NCI-H146 (cell line): ENCODE measurements around the gene PIM3.
A peak's percentile ranks its signal among the peaks of the same experiment; 100 is the strongest.
"Not testable (repeated sequence)": the region's sequence is repeated elsewhere in the genome, so short reads cannot be mapped to it uniquely, and the experiment has no call there.

ENCODE experiments used
- DNase-seq: peaks from one replicate; lab custom pipeline; 2025; lab: John Stamatoyannopoulos, UW

The PIM3 gene

DNA sequence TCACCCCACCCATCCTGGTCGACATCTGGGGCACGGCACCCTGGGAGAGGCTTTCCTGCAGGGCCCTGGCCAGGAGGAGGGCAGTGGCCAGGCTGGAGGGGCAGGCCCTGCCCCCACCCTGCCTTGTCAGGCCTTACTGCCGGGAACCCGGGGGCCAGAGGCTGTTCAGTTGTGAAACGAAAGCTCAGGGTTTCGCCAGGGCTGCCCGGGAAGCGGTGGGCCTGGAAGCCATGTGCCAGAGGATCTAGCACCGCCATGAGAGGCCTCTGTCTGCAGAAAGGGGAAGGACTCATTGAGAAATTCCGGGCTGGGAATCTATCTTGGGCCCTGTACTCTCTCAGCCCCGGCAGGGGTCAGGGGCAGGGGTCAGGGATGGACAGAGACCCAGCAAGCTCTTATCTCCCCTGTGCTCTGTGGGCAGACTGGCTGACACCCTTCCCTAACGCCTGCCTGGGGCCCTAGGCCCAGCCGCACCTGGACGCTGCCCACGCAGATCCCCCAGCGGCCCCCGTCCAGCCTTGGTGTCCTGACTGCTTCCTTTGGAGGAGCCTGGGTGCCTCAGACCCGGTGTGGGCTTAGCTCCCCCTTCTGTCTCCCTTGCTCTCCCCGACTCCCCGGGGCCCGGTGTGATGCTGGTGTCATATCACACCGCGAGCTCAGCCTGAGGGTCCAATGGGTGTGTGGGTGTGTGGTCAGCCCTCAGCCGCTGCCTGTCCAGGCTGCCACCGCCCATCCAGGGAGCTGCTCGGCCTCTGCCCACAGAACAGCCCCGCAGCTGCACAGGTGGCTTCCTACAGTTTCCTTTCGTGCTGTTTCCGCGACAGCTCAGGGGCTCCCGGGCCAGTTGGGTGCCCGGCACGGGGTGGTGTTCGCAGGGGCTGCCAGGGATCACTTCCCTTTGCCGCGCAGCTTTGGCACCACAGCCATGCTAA, 6.5 kb downstream of the PIM3 start:
- DNase-seq, result no peak

DNA sequence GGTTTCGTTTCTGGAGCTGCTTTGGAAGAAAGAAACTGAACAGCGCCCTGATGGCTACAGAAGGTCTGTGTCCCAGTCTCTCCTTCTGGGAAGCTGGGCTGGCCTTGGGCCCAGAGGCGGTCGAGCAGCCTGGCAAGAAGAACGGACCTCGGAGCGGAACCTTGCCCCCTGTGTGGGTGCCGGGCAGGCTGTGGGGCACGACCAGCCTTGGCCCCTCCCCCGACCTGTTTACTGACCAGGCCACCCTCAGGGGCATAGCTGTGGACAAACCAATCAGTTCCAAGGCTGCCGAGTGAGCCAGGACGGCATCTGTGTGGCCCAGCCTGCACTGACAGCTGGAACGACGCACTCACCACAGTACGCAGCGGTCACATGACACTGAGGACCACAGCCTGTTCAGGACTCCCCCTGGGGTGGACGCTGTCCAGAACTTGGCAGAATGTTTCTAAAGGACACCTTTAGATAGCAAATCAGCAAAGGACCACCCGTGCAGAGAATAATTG, 7.2 kb downstream of the PIM3 start:
- DNase-seq, result no peak

DNA sequence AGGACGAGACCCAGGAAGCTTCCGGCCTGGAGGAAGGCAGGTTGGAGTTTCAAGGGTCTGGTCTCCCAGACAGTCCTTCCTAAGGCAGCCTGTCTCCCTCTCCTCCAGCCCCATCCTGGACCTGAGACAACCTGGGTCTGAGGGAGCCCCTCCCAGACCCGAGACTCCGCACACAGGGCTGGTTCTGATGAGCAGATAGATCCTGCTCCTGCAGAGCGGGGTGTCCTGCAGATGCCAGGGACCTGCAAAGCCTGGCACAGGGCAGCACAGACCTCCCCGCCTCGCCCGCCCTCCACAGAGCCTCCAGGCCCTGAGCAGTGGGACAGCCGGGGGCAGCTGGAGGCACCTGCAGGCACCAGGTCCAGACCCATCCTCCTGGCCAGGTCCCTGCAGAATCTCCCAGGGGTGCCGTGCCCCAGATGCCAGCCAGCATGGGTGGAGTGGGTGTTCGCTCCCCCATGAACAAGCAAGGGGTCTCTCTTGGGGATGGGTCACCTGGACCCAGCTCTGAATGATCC, 7.8 kb downstream of the PIM3 start:
- DNase-seq, result no peak

DNA sequence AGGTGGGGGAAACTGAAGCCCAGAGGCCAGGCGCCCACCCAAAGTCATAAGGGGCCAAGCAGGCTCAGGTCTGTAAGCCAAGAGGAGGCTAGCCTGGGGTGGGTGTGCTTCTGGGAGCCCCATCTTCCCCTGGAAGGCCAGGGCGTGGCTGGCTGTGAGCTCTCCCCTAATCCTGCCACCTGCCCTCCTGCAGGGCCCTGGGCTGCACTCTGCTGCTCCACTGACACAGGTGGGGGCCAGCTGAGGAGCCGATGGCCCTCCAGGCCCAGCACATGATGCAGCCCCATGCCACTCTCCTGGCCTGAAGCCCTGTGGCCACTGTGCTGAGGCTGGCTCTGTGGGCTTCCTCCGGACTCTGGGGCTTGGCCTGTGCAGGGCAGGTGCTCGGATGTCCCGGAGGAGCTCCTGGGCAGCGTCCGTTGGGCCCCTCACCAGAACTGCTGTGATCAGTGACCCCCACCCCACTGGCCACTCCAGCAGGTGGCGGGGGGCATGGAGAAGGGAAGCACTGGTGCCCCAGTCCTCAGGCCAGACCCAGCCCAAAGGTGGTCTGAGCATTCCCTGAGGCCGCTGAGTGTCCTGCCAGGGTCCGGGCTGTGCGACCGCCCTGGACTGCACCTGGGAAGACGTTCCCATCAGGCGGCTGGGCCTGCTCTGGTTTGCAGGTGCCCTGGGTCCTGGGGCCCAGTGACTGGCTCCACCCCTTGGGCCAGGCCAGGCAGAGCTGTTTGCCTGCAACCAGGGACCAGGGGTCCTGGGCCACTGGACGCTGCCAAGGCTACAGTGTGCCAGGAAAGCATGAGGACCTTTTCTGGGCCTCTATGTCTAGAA, 8.5 kb downstream of the PIM3 start:
- DNase-seq, result no peak

DNA sequence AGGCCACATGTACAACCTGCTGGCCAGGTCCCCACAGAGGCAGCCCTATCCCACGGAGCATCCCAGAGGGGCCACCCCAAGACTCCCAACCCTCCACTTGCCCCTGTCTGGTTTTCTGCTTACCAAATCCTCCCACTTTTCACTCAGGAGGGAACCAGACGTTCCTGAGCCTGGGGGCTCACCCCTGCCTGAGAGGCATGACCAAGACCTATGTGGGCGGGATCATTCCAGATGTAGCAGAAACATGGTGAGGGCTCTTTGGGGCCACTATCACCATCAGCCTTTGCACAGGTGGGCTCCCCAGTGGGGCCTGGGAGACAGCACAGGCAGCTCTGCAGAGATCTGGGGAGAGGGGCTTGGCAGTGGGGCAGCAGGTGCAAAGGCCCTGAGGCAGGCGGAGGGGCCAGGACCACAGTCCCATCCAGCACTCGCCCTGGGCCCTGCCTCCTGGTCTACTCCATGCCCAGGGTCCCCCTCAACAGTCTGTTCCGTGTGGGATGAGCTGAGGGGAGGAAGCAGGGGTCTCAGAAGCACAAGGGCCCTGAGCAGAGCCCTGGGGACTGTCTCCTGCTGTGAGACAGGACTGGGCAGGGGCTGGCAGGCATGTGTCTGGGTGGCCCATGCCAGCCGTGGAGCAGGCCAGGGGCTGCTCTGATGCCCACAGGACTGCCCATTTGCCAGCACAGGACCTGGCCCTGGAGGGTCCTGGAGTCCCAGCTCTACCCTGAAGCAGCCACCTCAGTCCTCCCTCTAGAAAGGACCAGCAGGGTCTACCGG, 9.4 kb downstream of the PIM3 start:
- DNase-seq, result no peak

DNA sequence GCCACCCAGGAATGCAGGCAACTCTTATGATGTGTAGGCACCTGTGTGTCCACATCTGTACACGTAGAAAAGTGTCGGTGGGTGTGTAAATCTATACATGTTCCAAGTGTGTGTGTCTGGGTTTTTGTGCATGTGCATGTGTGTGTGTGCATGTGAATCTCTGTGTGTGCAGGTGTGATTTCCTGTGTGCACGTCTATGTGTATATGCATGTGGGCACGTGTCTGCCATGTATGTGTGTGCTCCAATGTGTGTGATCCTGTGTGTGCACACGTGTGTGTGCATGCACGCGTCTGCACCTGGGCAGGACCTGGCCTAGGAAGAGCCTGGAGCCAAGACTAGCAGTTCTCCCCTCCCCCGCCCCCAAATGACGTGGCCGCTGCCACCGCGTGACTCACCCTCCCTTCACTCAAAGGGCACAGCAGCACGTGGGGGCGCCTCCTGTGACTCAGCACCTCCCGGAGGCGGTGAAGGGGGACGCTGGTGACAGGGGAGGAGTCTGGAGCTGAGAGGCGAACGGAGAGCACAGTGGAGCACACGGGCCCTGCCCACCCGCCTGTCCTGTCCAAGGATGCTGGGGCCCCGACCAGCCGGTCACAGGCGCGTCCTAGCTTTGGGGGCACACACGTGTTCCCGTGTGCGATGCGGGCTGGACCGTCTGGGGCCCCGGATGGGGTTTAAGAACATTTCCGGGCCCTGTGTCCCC, 10.1 kb downstream of the PIM3 start:
- no peak for DNase-seq

DNA sequence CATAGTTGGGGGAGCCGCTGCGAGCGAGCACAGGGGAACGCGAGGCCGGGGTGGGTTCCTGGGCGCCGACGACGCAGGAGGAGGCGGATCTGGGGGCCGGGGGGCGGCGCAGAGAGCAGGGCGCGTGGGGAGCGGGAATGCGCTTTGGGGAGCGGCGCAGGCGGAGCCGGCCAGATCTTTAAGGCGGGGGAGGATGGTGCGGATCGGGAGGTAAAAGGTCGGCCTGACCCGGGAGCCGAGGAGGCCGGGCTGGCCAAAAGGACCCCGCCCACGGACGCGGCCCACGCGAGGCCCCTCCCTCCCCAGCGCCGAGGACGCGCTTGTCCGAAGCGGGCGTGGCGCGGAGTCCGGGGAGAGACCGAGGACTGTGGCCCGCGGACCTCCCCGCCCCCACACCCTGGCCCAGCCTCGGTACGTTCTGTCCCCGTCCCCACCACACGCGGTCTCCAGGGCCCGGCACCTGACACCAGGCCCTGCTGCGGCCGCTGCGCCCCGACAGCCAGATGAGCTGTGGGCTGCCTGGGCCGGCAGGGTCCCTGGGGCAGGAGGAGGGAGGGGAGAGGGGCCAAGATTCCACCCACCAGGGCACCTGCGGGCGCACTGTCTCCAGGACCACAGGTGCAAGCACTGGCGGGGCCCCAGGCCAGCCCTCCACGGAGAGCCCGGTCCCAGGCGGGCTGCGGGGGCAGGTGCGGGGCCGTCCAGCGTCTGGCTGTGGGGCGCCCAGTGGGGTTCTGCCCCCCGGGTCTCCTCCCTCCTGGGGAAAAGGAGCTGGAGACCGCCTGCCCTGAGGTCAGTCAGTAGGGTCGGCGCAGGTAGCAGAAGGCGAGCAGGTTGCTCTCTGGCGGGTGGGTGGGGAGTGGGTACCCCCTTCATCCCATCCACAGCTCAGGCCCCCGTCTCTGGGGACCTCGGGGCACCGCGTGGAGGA, 10.9 kb downstream of the PIM3 start:
- no peak for DNase-seq

DNA sequence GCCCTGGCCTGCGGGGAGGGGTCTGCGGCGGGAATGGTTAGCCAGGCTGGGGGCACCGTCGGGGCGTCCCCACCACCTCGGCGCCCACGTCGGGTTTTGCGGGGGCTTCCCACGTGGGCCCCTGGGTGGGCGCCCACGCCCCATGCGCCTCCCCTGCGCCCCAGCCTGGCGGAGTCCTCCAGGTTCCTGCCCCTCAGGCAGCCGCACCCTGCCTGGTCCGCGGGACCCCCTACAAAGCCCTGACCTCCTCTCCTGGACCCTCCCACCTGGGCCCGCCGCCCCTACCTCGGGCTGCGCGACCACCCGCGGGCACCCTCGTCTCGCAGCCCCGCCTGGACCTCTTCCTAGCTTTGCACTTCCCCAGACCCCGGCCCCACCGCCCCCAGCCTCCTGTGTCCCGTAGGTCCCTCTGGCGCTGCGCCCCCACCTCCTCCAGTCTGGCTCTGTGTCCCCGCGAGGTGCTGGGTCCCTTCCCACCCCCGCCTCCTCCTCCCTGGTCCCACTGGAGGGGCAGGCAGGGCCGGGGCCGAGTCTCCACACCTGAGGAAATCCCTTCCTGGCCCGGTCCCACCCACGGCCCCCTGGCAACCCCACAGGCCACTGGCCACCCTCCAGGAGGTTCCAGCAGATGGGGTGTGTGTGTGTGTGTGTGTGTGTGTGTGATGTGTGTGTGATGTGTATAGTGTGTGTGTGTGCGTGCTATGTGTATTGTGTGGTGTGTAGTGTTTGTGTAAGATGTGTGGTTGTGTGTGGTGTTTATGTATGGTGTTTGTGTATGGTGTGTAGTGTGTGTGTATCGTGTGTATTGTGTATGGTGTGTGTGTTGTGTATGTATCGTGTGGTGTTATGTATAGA, 11.8 kb downstream of the PIM3 start:
- DNase-seq, result no peak

DNA sequence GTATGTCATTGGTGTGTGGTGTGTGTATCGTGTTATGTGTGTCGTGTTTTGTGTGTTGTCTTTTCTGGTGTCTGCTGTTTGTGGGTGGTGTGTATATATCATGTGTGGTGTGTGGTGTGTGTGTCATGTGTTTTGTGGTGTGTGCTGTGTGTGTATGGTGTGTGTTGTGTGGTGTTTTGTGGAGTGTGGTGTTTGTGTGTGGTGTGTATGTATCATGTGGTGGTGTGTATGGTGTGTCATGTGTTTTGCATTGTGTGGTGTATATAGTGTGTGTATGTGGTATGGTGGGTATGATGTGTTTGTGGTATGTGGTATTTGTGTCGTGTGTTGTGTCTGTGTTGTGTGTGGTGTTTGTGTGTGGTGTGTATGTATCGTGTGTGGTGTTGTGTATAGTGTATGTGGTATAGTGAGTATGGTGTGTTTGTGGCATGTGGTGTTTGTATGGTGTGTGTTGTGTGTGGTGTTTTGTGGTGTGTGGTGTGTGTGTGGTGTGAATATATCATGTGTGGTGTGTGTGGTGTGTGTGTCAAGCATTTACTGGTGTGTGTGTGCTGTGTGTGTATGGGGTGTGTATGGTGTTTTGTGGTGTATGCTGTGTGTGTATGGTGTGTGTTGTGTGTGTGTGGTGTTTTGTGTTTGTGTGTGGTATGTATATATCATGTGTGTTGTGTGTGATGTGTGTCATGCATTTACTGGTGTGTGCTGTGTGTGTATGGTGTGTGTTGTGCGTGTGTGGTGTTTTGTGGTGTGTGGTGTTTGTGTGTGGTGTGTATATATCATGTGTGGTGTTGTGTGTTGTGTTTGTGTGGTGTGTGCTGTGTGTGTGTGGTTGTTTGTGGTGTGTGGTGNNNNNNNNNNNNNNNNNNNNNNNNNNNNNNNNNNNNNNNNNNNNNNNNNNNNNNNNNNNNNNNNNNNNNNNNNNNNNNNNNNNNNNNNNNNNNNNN, 12.7 kb downstream of the PIM3 start:
- no peak for DNase-seq

DNA sequence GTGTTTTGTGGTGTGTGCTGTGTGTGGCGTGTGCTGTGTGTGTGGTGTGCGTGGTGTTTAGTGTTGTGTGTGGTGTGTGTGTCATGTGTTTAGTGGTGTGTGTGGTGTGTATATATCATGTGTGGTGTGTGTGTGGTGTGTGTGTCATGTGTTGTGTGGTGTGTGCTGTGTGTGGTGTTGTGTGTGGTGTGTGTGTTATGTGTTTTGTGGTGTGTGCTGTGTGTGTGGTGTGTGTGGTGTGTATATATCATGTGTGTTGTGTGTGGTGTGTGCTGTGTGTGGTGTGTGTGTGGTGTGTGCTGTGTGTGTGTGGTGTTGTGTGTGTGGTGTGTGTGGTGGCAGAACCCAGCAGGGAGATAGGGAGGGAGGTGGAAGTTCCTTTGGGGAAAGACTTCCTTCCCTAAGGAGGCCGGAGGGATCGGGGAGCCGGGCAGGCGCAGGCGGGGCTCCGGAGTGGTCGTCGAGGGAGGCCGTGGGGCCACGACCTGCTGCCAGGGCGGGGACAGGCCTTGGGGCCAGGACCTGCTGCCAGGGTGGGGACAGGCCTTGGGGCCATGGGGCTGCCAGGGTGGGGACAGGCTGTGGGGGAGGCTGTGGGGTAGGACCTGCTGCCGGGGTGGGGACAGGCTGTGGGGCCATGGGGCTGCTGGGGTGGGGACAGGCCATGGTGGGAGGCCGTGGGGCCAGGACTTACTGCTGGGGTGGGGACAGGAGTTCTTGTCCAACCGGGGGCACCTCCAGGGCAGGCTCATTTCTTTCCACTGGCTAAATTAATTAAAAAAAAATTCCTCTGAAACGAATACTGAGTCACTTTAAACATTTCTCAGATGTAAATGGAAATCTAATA, 15.2 kb downstream of the PIM3 start:
- DNase-seq, result no peak

DNA sequence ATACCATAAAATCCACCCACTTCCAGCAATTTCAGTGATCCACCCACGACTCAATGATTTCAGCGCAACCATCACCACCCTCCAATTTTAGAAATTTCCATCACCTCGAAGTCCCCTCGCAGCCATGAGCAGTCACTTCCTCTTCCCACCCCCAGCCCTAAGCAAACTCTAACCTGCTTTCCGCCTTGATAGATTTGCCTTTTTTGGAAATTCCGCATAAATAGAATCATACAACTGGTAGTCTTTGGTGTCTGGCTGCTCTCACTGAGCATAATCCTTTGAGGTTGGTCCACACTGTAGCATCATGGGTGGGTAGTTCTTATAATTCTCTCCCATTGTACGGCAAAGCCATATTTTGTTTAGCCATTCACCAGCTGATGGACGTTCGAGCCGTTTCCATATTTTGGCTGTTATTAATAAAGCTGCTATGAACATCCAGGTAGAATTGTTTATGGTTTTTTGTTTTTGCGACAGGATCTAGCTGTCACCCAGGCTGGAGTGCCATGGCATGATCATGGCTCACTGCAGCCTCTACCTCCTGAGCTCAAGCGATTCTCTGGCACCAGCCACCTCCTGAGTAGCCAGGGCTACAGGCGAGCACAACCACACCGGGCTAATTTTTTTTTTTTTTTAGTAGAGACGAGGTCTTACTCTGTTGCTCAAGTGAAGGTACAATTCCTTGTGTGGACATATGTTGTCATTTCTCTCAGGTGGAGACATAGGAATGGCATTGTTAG, 16.0 kb downstream of the PIM3 start:
- no peak for DNase-seq

DNA sequence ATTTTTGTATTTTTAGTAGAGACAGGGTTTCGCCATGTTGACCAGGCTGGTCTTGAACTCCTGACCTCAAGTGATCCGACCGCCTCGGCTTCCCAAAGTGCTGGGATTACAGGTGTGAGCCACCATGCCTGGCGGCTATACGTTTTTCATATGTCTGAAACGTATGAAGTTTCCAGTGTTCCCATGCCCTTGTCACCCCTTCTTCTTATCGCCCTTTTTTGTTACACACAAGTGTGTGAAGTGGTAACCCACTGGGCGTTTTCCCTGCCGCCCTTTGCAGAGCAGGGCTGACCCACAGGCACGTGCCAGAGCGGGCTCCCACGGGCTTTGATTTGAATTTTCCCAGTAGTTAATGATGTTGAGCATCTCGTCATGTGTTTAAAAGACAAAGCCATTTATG, 17.0 kb downstream of the PIM3 start:
- DNase-seq, result no peak

DNA sequence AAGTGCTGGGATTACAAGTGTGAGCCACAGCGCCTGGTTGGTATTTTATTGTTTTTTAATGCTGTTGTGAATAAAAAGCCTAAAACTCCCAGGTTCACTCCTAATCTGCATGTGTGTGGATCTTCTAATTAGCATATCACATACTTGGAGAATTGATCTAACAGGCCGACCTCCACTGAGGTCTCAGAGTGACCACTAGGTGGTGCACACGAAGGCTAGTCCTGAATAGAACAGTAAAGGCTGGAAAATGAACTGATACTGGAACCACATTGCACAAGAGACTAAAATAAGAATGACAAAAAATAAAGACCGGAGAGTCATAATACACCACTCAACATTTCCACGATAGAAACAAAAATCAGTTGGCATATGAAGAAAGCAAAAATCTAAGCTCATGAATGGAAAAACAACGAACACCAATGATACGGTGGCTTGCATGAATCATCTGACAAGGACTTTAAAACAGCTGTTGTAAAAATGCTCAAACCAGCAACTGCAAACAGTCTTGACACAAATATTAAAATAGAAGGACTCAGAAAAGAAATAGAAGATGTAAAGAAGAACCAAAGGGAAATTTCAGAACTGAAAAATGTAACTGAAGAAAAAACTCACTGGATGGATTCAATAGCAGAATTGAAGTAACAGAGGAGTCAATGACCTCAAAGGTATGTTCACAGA, 19.2 kb downstream of the PIM3 start:
- peak; percentile 29 for DNase-seq

DNA sequence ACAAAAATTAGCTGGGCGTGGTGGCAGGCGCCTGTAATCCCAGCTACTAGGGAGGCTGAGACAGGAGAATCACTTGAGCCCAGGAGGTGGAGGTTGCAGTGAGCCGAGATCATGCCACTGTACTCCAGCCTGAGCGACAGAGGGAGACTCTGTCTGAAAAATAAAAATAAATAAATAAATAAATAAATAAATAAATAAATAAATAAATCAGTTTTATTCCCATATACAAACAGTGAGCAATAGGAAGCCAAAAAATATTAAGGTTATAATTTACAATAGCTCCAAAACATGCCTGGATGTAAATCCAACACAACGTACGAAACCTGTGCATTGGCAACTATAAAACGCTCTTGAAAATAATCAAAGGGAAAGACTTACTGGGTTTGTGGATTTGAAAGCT, 21.2 kb downstream of the PIM3 start:
- DNase-seq, result not testable (repeated sequence)

DNA sequence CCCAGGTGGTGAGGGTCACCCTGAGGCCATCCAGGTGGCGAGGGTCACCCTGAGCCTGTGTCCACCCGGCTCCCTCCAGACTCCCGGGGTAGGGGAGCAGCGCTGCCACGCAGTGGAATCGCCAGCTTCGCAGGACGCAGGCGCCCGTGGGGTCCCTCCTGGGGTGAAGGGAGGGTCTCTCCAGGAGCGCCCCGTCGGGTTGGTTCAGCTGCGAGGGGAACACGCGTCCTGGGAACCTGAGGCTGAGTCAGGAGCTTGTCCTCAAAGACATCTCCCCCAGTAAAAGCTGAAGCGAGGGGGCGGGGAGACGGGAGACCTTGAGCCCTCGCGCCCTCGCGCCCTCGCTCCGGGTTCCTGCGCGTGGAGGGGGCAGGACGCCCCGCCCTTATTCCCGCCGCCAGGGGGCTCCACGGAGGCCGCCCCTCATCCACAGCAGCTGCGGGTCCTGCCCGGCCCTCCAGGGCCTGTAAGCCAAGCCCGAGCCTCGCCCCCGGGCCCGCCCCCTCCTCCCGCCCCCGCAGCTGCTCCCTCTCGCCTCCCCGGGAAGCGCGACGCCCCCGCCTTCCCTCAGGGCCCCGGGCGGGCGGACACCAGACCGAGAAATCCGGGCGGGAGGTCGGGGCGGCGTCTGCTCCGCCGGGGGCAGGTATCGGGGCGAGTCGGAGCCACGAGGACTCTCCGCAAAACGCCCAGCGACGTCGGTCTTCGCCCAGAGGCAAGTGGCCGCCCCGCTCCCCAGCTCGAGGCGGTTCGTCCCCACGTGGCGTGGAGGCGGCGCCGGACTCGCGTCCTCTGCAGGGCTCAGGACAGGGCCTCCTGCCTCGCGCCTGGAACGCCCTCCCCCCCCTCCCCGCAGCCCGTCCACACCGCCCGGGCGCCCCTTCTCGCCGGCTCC, 22.8 kb downstream of the PIM3 start:
- peak; percentile 57 for DNase-seq
